Endometrial microvascular endothelial cells (primary cell): Measurements from ENCODE around the gene MPV17L2. TPM values are rescaled to one million over a fixed set of nuclear protein-coding genes. Genes with fewer than 3 reads are reported as not detected.
"Not testable (repeated sequence)": the region's sequence is repeated elsewhere in the genome, so short reads cannot be mapped to it uniquely, and the experiment has no call there.

Experiments
- in situ Hi-C: cut with HindIII; loops from 2 replicates; pipeline ENCODE4 v1.10.0; 2017; ENCODE audit warnings: low sequenced_read_pairs, low pct_unique_long_range_greater_than_20kb; ENCODE audit errors: inconsistent ontology term
- total RNA-seq: library from RNA; depleted of rRNA; stranded (reverse); fragments of >200 nt; gene quantifications from one replicate; pipeline ENCODE4 v1.2.3, GENCODE V29; 2015; ENCODE audit errors: inconsistent ontology term

Gene MPV17L2
- total RNA-seq, 1 donor from 2014 or later = 52.6 TPM

DNA sequence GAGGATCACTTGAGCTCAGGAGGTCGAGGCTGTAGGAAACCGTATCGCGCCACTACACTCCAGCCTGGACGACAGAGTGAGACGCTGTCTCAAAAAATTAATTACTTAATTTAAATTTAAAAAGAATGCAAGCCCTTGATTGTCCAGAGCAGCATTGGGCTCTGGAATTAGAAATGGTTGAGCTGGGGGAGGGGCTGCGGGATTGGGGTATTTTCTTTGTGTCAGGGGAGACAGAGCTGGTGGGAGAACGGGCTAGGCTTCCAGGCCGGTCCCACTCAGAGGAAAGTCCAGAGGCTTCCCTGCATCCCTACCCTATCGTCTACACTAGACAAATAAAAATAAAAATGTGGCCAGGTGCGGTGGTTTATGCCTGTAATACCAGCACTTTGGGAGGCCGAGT lies 13.0 kb downstream of the MPV17L2 start:
- in situ Hi-C loops = no loop called here

DNA sequence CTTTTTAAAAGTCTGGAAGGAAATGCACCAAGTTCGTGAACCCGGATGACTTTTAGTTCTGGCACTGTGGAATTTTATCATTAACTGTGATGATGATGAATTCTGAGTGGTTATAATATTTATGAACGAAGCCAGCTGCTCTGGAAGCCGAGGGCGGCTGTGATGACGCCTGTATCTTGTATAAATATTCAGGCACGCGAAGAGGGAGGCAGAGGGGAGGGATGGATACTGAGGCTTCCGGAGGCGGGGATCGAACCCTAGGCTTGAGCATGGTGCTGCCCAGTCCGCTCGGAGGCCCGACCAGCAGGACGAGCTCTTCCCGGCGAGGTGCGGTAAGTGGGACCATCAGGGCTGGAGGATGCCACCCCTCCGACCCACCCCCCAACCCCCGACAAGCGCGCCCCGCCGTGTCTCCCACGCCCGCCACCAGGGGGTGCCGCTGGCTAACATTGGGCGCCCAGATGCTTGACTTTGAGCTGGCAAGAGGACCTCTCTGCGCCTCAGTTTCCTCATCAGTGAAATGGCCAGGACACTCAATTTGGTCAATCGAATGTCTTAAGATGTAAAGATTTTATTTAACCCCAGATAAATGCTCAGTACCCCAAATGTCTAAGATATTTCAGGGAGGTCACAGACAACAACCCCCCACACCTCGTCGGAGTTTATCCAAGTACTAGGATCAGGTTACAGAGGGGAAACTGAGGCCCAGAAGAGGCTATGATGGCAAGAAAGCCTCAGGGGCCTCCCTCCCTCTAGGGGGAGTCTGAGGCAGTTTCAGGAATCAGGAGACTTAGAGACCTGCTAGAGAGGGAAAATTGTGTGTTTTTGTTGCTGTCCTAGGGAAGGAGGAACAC lies 15.3 kb downstream of the MPV17L2 start:
- in situ Hi-C loops = no loop called here

- in situ Hi-C loops = not testable (repeated sequence)
Observed at GRCh38 chr19:18209912-18210311, 16.9 kb downstream of the MPV17L2 start.

GRCh38 chr19:18211683-18212082 lies 18.7 kb downstream of the MPV17L2 start:
- in situ Hi-C loops = no loop called here

DNA sequence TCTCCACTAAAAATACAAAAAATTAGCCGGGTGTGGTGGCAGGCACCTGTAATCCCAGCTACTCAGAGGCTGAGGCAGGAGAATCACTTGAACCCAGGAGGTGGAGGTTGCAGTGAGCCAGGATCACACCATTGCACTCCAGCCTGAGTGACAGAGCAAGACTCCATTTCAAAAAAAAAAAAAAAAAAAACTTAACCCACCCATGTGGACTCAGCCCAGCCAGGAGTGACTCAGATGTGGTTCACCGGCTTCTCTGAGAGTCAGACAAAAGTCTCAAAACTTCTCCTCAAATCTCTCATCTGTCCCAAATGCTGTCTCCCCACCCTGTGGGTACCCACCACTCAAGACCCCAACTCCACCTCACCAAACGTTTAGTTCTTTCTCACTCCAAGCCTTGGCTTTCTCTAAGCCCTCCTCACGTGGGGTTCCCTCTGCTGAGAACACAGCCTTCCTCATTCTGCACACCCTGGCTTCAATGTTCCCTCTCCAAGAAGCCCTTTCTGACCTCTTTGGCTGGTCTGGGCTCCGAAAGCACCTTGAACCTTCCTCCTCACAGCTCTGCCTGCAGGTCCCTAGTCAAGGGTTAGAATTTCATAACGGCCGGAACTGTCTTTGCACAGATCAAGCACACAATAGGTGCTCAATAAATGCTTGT lies 21.9 kb downstream of the MPV17L2 start:
- in situ Hi-C loops = no loop called here

DNA sequence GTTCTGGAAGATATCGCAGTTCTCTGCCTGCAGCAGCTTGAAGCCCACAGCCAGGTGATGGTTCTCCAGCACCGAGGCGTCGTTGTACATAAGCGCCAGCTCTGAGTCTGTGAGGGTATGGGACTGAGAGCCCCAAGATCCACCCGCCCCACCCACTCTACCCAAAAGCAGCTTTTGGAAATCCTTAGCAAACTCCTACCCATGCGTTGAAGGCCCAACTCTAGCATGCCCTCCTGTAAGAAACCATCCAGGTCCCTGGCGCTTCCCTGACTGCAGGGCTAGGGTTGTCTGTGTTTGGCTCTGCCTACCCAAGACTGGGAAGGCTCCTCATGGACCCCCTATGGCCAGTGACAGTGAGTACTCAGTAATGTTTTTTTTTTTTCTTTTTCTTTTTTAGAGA lies 23.8 kb downstream of the MPV17L2 start:
- in situ Hi-C loops = no loop called here

DNA sequence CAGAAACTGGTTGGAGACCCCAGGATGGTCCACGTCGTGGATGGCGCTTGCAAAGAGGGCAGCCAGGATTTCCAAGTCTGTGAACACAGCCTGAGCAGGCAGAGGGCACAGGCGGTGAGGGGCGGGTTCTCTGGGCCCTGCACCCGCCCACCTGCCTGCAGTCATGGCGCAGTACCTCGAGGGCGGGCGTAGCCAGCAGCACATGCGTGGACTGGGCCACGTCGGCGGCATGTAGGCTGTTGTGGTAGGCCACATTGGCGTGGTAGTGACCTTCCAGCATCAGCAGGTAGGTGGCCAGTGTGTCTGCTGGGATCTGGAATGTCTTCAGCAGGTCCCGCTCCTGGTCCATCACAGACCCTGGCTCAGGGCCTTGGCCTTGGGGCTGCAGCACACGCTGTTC lies 25.1 kb downstream of the MPV17L2 start:
- in situ Hi-C loops = no loop called here

- in situ Hi-C loops = no loop called here
Observed at GRCh38 chr19:18218600-18218999, 25.6 kb downstream of the MPV17L2 start.

DNA sequence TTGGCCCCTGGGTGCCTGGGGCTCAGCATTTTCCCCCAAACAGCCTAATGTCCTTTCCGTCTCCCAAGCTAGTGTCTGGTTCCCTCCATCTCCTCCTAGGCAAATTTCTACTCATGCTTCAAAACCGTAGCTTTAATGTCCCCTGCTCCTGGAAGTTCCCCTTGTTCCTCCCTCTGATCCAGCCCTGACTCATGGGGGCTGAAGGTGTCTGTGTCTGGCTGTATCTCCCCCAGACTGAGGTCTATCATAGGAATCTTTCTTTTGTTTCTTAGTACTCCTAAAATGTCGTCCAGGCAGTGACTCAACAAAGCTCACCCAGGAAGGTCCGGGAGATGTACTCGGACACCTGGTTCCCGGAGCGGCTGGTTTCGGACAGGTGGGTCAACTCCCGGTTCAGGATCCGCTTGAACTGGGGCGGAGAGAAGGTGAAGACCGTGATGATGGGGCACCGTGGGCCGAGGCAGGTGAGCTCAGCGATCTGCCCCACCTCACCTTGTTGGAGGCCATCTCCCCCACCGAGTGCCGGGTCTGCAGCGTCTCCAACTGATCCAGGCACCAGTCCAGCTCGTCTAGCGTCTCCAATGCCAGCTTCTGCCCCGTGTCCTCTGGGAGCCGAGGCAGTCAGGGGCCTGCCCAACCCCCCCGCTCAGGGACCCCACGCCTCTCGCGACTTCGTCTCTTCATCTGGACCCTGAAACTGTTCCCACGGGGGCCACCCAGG lies 27.1 kb downstream of the MPV17L2 start:
- in situ Hi-C loops = no loop called here

DNA sequence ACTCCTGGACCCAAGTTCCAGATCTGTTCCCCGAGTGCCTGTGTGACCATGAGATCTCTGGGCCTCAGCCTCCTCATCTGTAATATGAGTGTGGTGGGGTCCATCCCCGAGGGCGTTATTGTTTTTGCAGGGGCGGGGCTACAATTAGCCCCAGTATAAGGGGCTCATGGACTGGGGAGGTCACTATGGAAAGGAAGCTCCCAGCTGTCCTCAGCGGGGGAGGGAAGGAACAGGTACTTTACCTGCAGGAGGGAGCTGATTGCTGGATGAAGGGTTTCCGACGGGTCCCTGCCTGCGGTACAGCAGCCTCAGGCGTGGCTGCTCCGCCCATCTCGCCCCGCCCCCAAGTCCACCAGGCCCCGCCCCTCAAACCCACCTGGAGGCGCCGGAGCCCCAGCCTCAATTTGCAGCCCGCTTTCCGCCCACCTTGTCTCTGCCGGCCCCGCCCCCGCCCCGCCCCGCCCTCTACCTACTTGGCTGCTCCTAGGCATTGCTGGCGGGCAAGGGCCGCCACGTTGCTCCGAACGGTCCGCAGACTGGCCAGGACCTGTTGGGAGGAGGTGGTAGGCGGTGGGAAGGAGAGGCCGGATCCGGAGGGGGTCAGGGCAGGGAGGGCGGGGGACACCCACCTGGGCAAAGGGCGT lies 27.7 kb downstream of the MPV17L2 start:
- in situ Hi-C loops = no loop called here

- in situ Hi-C loops = no loop called here
Observed at GRCh38 chr19:18221815-18222725, 29.1 kb downstream of the MPV17L2 start.

GRCh38 chr19:18223860-18224524 lies 31.0 kb downstream of the MPV17L2 start:
- in situ Hi-C loops = no loop called here

- in situ Hi-C loops = no loop called here
Observed at GRCh38 chr19:18224525-18225354, 31.7 kb downstream of the MPV17L2 start.

GRCh38 chr19:18225355-18225701 lies 32.3 kb downstream of the MPV17L2 start:
- in situ Hi-C loops = no loop called here

DNA sequence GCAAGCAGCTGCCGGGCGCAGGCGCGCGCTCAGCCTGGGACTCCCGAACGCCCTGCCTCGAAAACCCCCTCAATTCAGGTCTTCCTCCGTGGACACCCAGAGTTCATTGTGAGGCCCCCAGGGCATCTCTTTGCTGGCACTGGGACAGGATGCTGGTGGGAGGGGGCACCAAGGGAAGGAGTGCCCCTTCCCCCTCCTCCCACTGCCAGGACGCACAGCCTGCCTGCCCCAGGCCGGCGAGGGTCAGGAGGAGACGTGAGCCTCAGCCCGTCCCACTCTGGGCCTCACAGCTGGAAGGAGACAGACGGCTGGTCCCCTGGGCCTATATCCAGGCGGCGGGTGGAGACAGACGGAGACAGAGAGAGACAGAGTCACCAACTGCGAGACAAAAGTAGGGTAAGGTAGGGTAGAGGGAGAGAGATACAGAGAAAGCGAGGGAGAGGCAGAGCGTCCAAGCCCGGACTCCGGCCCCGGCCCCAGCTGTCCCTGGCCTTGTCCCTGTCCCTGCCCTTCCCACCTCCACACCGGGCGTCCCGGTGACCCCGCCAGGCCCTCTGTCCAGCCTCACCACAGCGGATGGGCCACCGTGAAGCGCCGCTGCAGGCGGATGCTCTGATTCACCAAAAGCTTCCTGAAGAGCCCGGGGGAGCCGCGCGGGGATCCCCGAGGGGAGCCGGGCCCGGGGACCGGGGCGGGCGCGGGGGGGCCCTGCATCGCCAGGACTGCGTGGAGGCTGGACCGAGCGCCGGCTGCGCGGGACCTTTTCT lies 32.9 kb downstream of the MPV17L2 start, which contains the start of gene PDE4C:
PDE4C (minus strand) TSS at position 737 of the 767 bp plus-strand sequence; CDS start at position 714, 23 bp downstream.
- in situ Hi-C loops = no loop called here
